HEK293 (cell line): Measurements from ENCODE around the gene ZDHHC14.
A peak's percentile ranks its signal among the peaks of the same experiment; 100 is the strongest.

Source experiments
- CTCF ChIA-PET: fragments of 350-600 bp; formaldehyde crosslinking; extraction: SDS; loops from one replicate; lab custom pipeline; 2021; ENCODE audit warnings: antibody characterized with exemption; lab: Yijun Ruan, JAX
- POLR2A ChIA-PET: fragments of 300-600 bp; formaldehyde crosslinking; extraction: SDS; loops from one replicate; lab custom pipeline; 2020; ENCODE audit warnings: antibody characterized with exemption, inconsistent platforms; lab: Yijun Ruan, JAX
- H3K27ac ChIP-seq: fragments of 200-500 bp; sonication (Bioruptor generic); 2 replicates; pipeline ENCODE4 v1.5.1; 2014; ENCODE audit warnings: low read depth, low read length, control low read depth, inconsistent platforms; ENCODE audit errors: extremely low read depth
- H3K36me3 ChIP-seq, 2 experiments: fragments of 200-500 bp in 1 of 2; sonication (Bioruptor generic) in 1 of 2; 1 replicate in 1 of 2; 2 replicates in 1 of 2; pipeline ENCODE4 v1.5.1; 2014 to 2017; ENCODE audit warnings: inconsistent platforms in 2 of 2, low read length in 2 of 2; ENCODE audit not compliant: control insufficient read depth in 2 of 2, insufficient read depth in 1 of 2
- H3K4me1 ChIP-seq: fragments of 200-500 bp; sonication (Bioruptor generic); 2 replicates; pipeline ENCODE4 v1.5.1; 2014; ENCODE audit warnings: mild to moderate bottlenecking, low read length, inconsistent platforms; ENCODE audit not compliant: control insufficient read depth, insufficient read depth
- H3K4me3 ChIP-seq: 2 replicates; pipeline ENCODE4 v1.5.1; 2011; ENCODE audit warnings: low read depth, mild to moderate bottlenecking, control low read depth, low read length, moderate library complexity
- H3K9me3 ChIP-seq: fragments of 200-500 bp; sonication (Bioruptor generic); 2 replicates; pipeline ENCODE4 v1.5.1; 2014; ENCODE audit warnings: low read depth, low read length, inconsistent platforms; ENCODE audit not compliant: control insufficient read depth, insufficient read depth
- BCL11A ChIP-seq: fragments of 450-650 bp; formaldehyde crosslinking; IDR thresholded peaks from 2 replicates; pipeline ENCODE4 v1.5.1; 2016; ENCODE audit warnings: low read depth, missing biosample characterization, missing genetic modification characterization
- INSM2 ChIP-seq: fragments of 450-650 bp; formaldehyde crosslinking; IDR thresholded peaks from 2 replicates; pipeline ENCODE4 v1.5.1; 2016; ENCODE audit warnings: missing biosample characterization, missing genetic modification characterization
- KLF16 ChIP-seq: fragments of 450-650 bp; formaldehyde crosslinking; IDR thresholded peaks from 2 replicates; pipeline ENCODE4 v1.5.1; 2017; ENCODE audit warnings: missing biosample characterization, missing genetic modification characterization
- KLF17 ChIP-seq: fragments of 450-650 bp; formaldehyde crosslinking; IDR thresholded peaks from 2 replicates; pipeline ENCODE4 v1.5.1; 2016; ENCODE audit warnings: missing biosample characterization, missing genetic modification characterization
- PRDM4 ChIP-seq: fragments of 450-650 bp; formaldehyde crosslinking; IDR thresholded peaks from 2 replicates; pipeline ENCODE4 v1.5.1; 2017; ENCODE audit warnings: missing biosample characterization, missing genetic modification characterization
- SCRT2 ChIP-seq: fragments of 450-650 bp; formaldehyde crosslinking; IDR thresholded peaks from 2 replicates; pipeline ENCODE4 v1.5.1; 2016; ENCODE audit warnings: missing biosample characterization, missing genetic modification characterization
- SP7 ChIP-seq: fragments of 450-650 bp; formaldehyde crosslinking; IDR thresholded peaks from 2 replicates; pipeline ENCODE4 v1.5.1; 2016; ENCODE audit warnings: missing biosample characterization, missing genetic modification characterization
- WT1 ChIP-seq: fragments of 450-650 bp; formaldehyde crosslinking; IDR thresholded peaks from 2 replicates; pipeline ENCODE4 v1.5.1; 2016; ENCODE audit warnings: missing biosample characterization, missing genetic modification characterization
- ZBTB11 ChIP-seq: fragments of 450-650 bp; formaldehyde crosslinking; conservative IDR thresholded peaks from 2 replicates; pipeline ENCODE4 v1.5.1; 2016; ENCODE audit warnings: low read depth, missing biosample characterization, missing genetic modification characterization
- ZBTB17 ChIP-seq: fragments of 450-650 bp; formaldehyde crosslinking; IDR thresholded peaks from 2 replicates; pipeline ENCODE4 v1.5.1; 2016; ENCODE audit warnings: missing biosample characterization, missing genetic modification characterization
- ZFP69B ChIP-seq: fragments of 450-650 bp; formaldehyde crosslinking; IDR thresholded peaks from 2 replicates; pipeline ENCODE4 v1.5.1; 2016; ENCODE audit warnings: missing biosample characterization, missing genetic modification characterization
- ZNF24 ChIP-seq: fragments of 450-650 bp; formaldehyde crosslinking; IDR thresholded peaks from 2 replicates; pipeline ENCODE4 v1.5.1; 2016; ENCODE audit warnings: missing biosample characterization, missing genetic modification characterization
- ZNF274 ChIP-seq, 2 experiments: fragments of 200-500 bp in 1 of 2; fragments of 450-650 bp in 1 of 2; sonication (Bioruptor generic) in 1 of 2; formaldehyde crosslinking in 1 of 2; IDR thresholded peaks; 2 replicates each; pipeline versions ENCODE4 v1.5.1 to v1.6.1; 2014 to 2016; ENCODE audit warnings: borderline replicate concordance in 1 of 2, inconsistent platforms in 1 of 2, low read length in 1 of 2, missing biosample characterization in 1 of 2, missing genetic modification characterization in 1 of 2
- ZNF280C ChIP-seq: fragments of 450-650 bp; formaldehyde crosslinking; IDR thresholded peaks from 2 replicates; pipeline ENCODE4 v1.5.1; 2016; ENCODE audit warnings: missing biosample characterization, missing genetic modification characterization
- ZNF335 ChIP-seq: fragments of 450-650 bp; formaldehyde crosslinking; conservative IDR thresholded peaks from 2 replicates; pipeline ENCODE4 v1.5.1; 2016; ENCODE audit warnings: missing biosample characterization, missing genetic modification characterization
- ZNF366 ChIP-seq: fragments of 450-650 bp; formaldehyde crosslinking; conservative IDR thresholded peaks from 2 replicates; pipeline ENCODE4 v1.5.1; 2016; ENCODE audit warnings: missing biosample characterization, missing genetic modification characterization
- ZNF514 ChIP-seq: fragments of 450-650 bp; formaldehyde crosslinking; IDR thresholded peaks from 2 replicates; pipeline ENCODE4 v1.5.1; 2016; ENCODE audit warnings: missing biosample characterization, missing genetic modification characterization
- ZNF561 ChIP-seq: fragments of 450-650 bp; IDR thresholded peaks from 2 replicates; pipeline ENCODE4 v1.5.1; 2018; ENCODE audit warnings: missing biosample characterization, missing genetic modification characterization, borderline replicate concordance
- ZNF600 ChIP-seq: fragments of 450-650 bp; formaldehyde crosslinking; IDR thresholded peaks from 2 replicates; pipeline ENCODE4 v1.5.1; 2016; ENCODE audit warnings: missing biosample characterization, missing genetic modification characterization
- ZNF629 ChIP-seq: fragments of 450-650 bp; formaldehyde crosslinking; IDR thresholded peaks from 2 replicates; pipeline ENCODE4 v1.5.1; 2017; ENCODE audit warnings: missing biosample characterization, missing genetic modification characterization
- ZNF692 ChIP-seq: fragments of 450-650 bp; formaldehyde crosslinking; IDR thresholded peaks from 2 replicates; pipeline ENCODE4 v1.5.1; 2016; ENCODE audit warnings: missing biosample characterization, missing genetic modification characterization
- ZNF701 ChIP-seq: fragments of 450-650 bp; formaldehyde crosslinking; IDR thresholded peaks from 2 replicates; pipeline ENCODE4 v1.5.1; 2016; ENCODE audit warnings: missing biosample characterization, missing genetic modification characterization
- ZSCAN30 ChIP-seq: fragments of 450-650 bp; IDR thresholded peaks from 2 replicates; pipeline ENCODE4 v1.5.1; 2018; ENCODE audit warnings: missing biosample characterization, mild to moderate bottlenecking, missing genetic modification characterization, moderate library complexity
- ZSCAN4 ChIP-seq: fragments of 450-650 bp; formaldehyde crosslinking; IDR thresholded peaks from 2 replicates; pipeline ENCODE4 v1.5.1; 2017; ENCODE audit warnings: missing biosample characterization, missing genetic modification characterization

Gene ZDHHC14

GRCh38 chr6:157530126-157530525 lies 149.1 kb downstream of the ZDHHC14 start (continued):
- peak; percentile 35; the same call in 1 of the 2 replicates for TF ChIP-seq ZNF335
- 0 out of 2 replicates have a peak, but pooled peaks have one; percentile 60 for TF ChIP-seq INSM2 (tag by site-specific recombination)
- peak; percentile 87 for TF ChIP-seq WT1 (tag by site-specific recombination)
- 0 out of 2 replicates have a peak, but pooled peaks have one; percentile 42 for TF ChIP-seq KLF17
- TF ChIP-seq ZNF561 (tag by site-specific recombination) = peak; percentile 43; the same call in 1 of the 2 replicates
- 0 out of 2 replicates have a peak, but pooled peaks have one; percentile 36 for TF ChIP-seq ZFP69B
- TF ChIP-seq ZSCAN30 (tag by site-specific recombination) = no peak
- 0 out of 2 replicates have a peak, but pooled peaks have one; percentile 59 for TF ChIP-seq BCL11A (tag by site-specific recombination)
- no peak for TF ChIP-seq ZNF701
- no peak for TF ChIP-seq ZNF514
- no peak for TF ChIP-seq SCRT2 (tag by site-specific recombination)
- TF ChIP-seq ZNF274 (IDR thresholded peaks at IDR 0.05; ENCODE audit: low read length) = no peak
- no peak for TF ChIP-seq ZNF274 (tag by site-specific recombination; IDR thresholded peaks at IDR 0.05; ENCODE audit: borderline replicate concordance)
- no peak for TF ChIP-seq ZBTB11
- peak; percentile 66; the same call in 1 of the 2 replicates for TF ChIP-seq ZNF629 (tag by site-specific recombination)
- peak; percentile 52; the same call in 1 of the 2 replicates for TF ChIP-seq ZNF692
- peak; percentile 48 for TF ChIP-seq ZBTB17 (tag by site-specific recombination)
- TF ChIP-seq ZNF600 = peak; percentile 71
- peak; percentile 93 for TF ChIP-seq ZNF24
- peak; percentile 99 for TF ChIP-seq SP7
- peak; percentile 78 for TF ChIP-seq ZNF366 (tag by site-specific recombination)
- TF ChIP-seq, all 188 proteins: peak for 21

GRCh38 chr6:157530724-157531168 lies 149.8 kb downstream of the ZDHHC14 start:
- Histone ChIP-seq H3K4me3 (no peak overlapping the region), H3K27ac (no peak overlapping the region), H3K4me1 (peaks cover 31% of the 10 kb centered on the region), H3K9me3 (no peaks in the 10 kb centered on the region), H3K36me3 (no peaks in the 10 kb centered on the region)
- CTCF ChIA-PET = interaction anchor here (0.7 to 1.0 kb wide), 2 partner anchors 55 to 109 kb away, joined by 3 to 4 read pairs; no protein-coding TSS in a partner anchor
- POLR2A ChIA-PET = no interaction called here
- TF ChIP-seq PRDM4 (tag by site-specific recombination) (no peak), ZNF274 (IDR thresholded peaks at IDR 0.05; ENCODE audit: low read length) (no peak), ZNF274 (tag by site-specific recombination; IDR thresholded peaks at IDR 0.05; ENCODE audit: borderline replicate concordance) (no peak), ZSCAN4 (tag by site-specific recombination) (no peak), KLF16 (tag by site-specific recombination) (no peak), ZNF280C (no peak)
